Measurements from ENCODE around the gene RAPGEF2.
"Not testable (repeated sequence)": the region's sequence is repeated elsewhere in the genome, so short reads cannot be mapped to it uniquely, and the experiment has no call there.

Gene RAPGEF2

DNA sequence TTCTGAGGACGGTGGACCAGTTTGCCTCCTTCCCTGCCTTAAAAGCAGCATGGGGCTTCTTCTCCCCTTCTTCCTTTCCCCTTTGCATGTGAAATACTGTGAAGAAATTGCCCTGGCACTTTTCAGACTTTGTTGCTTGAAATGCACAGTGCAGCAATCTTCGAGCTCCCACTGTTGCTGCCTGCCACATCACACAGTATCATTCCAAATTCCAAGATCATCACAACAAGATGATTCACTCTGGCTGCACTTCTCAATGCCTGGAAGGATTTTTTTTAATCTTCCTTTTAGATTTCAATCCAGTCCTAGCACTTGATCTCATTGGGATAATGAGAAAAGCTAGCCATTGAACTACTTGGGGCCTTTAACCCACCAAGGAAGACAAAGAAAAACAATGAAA lies 255.3 kb downstream of the RAPGEF2 start:
- DNase-seq (ENCODE audit: low read depth in 2 of 3, low spot score in 2 of 3): no peak

- DNase-seq (ENCODE audit: low read depth in 2 of 3, low spot score in 2 of 3): no peak
These were observed 257.7 kb downstream of the RAPGEF2 start for GRCh38 chr4:159360549-159360948.

GRCh38 chr4:159363361-159363760 lies 260.5 kb downstream of the RAPGEF2 start:
- no peak for DNase-seq (ENCODE audit: low read depth in 2 of 3, low spot score in 2 of 3)

DNA sequence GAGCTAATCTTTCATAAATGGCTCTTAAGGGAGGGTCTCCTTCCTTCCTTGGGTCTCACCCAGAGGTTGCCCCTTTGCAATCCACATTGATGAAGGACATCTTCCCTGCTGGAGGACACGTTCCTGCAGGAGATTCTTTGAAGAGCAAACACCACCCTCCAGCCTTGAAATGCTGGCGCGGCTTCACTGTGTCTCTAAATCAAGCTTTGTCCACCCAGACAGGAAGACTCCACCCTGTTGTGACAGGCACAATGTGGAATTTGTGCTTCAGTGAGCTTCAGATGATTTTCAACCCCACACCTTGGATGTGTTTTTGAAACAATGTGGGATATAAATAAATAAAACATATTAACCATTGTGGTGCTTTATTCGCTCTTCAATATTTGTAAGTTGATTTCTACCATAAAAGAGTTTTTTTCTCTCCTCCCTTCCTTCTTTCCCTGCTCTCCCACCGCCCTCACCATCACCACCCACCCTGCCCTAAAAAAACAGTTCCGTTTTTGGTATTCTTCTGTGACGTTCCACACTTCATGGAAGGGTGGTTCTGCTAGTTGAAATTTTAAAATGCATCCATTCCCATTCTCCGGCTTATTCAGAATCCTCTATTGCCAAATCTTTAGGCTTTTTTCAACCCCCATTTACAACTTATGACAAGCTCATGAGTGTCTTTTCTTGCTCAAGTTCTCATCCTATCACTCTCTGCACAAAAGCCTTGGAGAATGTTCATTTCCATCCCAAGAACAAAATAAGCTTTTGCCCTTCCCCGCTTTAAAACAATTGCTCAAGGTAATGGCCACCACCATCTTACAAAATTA lies 264.3 kb downstream of the RAPGEF2 start:
- no peak for DNase-seq (ENCODE audit: low read depth in 2 of 3, low spot score in 2 of 3)

DNA sequence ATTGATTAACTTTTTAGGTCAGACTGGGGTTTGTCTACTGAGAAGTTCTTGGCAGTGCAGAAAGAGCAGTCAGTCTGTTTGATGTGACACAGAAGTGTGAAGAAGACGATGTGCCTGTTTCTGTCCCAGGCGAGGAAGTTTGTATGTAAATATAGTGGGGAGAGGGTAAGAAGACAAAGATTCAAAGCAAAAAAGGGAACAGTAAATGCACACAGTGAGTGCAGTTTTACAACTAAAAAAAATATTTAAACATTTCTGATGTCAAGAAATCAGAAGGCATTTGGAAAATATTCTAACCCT lies 264.9 kb downstream of the RAPGEF2 start:
- no peak for DNase-seq (ENCODE audit: low read depth in 2 of 3, low spot score in 2 of 3)

DNA sequence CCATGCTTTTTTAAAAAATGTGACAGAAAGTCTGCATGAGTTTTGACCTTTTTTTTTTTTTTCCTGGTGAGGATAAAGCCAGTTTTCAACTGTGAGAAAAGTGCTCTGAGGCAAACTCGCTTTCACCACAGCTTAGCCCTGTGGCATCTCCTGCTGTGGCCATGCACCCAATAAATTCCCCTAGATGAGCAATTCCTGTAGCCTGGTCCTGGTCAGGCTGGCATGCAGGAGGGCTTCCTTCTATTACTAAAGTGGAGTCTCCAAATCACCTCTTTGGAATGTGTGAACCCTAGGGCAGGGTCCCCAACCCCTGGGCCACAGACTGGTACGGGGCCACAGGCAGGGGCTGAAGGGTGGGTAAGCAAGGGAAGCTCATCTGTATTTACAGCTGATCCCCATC lies 265.4 kb downstream of the RAPGEF2 start:
- no peak for DNase-seq (ENCODE audit: low read depth in 2 of 3, low spot score in 2 of 3)

- no peak for DNase-seq (ENCODE audit: low read depth in 2 of 3, low spot score in 2 of 3)
These were observed 266.4 kb downstream of the RAPGEF2 start for GRCh38 chr4:159369256-159369655.

GRCh38 chr4:159370286-159370685 lies 267.4 kb downstream of the RAPGEF2 start:
- DNase-seq (ENCODE audit: low read depth in 2 of 3, low spot score in 2 of 3): no peak

DNA sequence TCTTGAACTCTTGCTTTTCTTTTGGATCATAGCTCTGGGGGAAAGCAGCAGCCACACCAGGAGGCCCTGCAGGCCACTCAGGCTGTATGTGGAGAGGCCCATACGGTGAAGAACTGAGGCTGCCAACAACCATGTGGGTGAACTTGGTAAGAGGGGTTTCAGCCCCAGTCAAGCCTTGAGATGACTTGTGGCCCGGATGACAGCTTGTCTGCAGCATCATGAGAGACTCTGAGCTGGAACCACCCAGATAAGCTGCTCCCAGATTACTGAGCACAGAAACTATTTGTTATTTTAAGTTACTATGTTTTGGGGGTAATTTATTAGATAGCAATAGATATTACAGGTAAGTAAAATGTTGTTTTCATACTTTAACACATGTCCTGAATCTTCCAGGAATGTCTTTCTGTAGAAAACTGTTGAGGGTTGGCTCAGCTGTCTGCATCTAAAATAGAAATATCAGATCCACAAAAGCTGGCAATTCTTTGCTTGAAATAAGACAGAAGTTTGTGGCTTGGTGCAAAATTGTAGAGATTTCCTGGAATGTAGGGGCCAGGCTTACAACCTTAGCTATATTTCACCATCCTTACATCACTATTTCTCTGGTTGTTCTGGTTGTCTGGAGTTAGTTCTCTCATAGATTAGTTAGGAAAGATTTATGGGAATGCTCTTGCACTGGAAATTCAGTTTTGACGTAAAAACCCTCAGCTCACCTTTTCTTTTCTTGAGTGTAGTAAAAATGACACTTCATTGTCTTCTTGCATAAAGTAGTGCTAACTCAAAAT lies 272.1 kb downstream of the RAPGEF2 start:
- no peak for DNase-seq (ENCODE audit: low read depth in 2 of 3, low spot score in 2 of 3)

DNA sequence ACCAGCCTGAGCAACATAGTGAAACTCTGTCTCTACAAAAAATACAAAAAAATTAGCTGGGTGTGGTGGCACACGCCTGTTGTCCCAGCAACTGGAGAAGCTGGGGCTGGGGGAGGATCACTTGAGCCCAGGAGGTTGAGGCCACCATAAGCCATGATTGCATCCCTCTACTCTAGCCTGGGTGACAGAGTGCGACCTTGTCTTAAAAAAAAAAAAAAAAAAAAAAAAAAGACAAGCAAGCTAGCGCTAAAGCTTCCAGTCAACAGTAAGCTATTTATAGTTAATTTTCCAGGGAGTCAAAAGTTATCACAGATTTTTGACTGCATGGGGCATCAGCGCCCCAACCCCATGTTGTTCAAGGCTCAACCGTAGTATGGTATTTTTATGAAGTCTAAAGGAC lies 273.4 kb downstream of the RAPGEF2 start:
- no peak for DNase-seq (ENCODE audit: low read depth in 2 of 3, low spot score in 2 of 3)

DNA sequence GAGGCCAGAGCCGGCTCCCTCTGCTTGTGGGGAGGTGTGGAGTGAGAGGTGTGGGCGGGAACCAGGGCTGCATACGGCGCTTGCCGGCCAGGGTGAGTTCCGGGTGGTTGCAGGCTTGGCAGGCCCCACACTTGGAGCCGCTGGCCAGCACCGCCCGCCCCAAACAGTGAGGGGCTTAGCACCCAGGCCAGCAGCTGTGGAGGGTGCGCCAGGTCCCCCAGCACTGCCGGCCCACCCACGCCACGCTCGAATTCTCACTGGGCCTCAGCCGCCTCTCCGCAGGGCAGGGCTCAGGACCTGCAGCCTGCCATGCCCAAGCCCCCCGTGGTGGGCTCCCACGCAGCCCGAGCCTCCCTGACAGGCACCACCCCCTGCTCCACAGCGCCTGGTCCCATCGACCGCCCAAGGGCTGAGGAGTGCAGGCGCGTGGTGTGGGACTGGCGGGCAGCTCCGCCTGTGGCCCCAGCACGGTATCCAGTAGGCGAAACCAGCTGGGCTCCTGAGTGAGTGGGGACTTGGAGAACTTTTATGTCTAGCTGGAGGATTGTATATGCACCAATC lies 275.3 kb downstream of the RAPGEF2 start:
- DNase-seq (ENCODE audit: low read depth in 2 of 3, low spot score in 2 of 3): no peak

DNA sequence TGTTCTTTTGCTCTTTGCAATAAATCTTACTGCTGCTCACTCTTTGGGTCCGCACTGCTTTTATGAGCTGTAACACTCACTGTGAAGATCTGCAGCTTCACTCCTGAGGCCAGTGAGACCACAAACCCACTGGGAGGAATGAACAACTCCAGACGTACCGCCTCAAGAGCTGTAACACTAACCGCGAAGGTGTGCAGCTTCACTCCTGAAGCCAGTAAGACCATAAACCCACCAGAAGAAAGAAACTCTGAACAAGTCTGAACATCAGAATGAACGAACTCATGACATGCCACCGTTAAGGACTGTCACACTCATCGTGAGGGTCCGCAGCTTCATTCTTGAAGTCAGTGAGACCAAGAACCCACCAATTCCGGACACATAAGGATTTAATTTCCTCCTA lies 276.2 kb downstream of the RAPGEF2 start:
- DNase-seq (ENCODE audit: low read depth in 2 of 3, low spot score in 2 of 3): not testable (repeated sequence)

- DNase-seq (ENCODE audit: low read depth in 2 of 3, low spot score in 2 of 3): no peak
These were observed 277.0 kb downstream of the RAPGEF2 start for GRCh38 chr4:159379836-159380235.

DNA sequence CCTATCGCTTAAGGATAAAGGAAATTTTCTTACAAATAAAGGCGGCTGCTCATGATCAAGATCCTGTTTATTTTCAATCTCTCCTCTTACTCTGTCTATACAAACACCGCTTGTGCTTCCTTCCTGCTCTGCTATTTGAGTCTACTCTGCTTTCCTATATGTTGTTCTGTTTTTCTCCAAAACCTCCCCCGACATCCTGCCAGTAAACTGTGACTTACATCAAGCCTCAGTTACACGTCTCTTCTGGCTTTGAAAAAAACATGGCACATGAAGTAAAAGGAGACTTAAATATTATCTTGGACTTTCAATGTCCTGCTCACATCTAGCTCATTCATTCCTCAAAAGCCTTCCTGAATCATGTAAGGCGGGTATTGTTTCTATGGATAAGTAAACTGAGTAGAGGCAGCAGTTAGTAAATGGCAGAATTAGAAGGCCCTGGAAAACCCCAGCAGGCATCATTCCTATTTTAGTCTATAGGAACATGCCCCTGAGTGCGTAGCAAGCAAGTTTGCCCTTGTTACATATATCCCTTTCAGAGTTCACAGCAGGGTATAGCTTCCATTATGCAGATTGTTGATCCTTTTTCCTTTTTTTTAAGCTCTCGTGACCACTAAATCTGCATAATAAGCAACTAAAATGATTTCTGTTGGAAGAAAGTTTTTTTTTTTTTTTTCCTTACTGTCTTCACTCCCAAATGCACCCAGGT lies 280.1 kb downstream of the RAPGEF2 start:
- DNase-seq (ENCODE audit: low read depth in 2 of 3, low spot score in 2 of 3): no peak

GRCh38 chr4:159383562-159383931 lies 280.7 kb downstream of the RAPGEF2 start:
- DNase-seq (ENCODE audit: low read depth in 2 of 3, low spot score in 2 of 3): no peak

DNA sequence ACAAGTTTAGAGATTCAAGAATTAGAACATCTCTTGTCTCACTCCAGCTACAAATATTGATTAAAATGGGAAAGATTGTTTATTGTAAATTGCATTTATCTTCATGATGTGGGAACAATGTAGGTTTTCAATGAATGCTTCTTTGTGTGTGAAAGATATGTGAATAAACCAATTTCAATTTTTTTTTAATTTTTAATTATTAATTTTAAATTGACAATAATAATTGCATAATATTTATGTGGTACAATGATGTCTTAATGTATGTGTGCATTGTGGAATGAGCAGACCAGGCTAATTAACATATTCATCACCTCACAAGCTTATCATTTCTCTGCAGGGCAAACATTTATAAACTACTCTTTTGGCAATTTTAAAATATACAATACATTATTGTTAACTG lies 281.1 kb downstream of the RAPGEF2 start:
- no peak for DNase-seq (ENCODE audit: low read depth in 2 of 3, low spot score in 2 of 3)

DNA sequence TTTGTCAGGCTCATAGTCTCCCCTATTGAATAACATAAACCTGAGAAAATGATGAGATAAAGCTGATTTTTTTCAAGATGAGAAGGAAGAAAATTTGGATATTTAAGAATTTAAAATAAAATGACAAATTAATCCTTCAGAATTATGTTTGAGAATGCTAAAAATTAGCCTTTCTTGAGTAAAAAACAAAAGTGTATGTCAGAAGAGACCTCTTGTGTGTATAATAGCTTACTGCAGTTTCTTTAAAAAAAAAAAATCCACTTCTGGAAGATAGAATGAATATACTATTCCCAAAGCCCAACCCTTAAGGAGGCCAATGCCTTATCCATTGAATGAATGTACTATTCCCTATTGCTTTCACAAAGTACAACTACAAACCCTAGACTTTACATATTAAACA lies 281.8 kb downstream of the RAPGEF2 start:
- DNase-seq (ENCODE audit: low read depth in 2 of 3, low spot score in 2 of 3): no peak

GRCh38 chr4:159386620-159387019 lies 283.7 kb downstream of the RAPGEF2 start:
- no peak for DNase-seq (ENCODE audit: low read depth in 2 of 3, low spot score in 2 of 3)

DNA sequence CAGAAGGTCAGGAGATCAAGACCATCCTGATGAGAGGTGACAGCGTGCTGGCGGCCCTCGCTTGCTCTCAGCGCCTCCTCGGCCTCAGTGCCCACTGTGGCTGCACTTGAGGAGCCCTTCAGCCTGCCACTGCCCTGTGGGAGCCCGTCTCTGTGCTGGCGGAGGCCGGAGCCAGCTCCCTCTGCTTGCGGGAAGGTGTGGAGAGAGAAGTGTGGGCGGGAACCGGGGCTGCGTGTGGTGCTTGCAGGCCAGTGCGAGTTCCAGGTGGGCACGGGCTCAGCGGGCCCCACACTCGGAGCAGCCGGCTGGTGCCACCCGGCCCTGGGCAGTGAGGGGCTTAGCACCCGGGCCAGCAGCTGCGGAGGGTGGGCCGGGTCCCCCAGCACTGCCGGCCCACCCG lies 286.9 kb downstream of the RAPGEF2 start:
- DNase-seq (ENCODE audit: low read depth in 2 of 3, low spot score in 2 of 3): no peak

GRCh38 chr4:159390648-159391047 lies 287.8 kb downstream of the RAPGEF2 start:
- DNase-seq (ENCODE audit: low read depth in 2 of 3, low spot score in 2 of 3): no peak

- DNase-seq (ENCODE audit: low read depth in 2 of 3, low spot score in 2 of 3): no peak
These were observed 292.8 kb downstream of the RAPGEF2 start for GRCh38 chr4:159395693-159396092.

DNA sequence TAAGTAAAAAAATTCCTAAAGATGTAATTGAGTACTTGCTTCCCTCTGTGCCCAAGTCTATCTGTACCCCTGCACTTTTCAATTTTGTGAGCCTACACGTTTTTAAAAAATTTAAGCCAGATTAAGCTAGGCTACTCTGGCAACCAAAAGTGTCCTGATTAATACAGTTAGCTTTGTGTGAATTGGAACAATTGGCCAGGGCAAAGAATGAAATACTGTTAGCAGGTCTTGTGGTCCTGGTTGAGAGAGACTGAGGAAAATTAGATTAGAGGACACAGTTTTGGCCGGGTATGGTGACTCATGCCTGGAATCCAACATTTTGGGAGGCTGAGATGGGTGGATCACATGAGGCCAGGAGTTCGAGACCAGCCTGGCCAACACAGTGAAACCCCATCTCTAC lies 293.3 kb downstream of the RAPGEF2 start:
- DNase-seq (ENCODE audit: low read depth in 2 of 3, low spot score in 2 of 3): no peak
